ENCODE data around the gene DDA1.

DNA sequence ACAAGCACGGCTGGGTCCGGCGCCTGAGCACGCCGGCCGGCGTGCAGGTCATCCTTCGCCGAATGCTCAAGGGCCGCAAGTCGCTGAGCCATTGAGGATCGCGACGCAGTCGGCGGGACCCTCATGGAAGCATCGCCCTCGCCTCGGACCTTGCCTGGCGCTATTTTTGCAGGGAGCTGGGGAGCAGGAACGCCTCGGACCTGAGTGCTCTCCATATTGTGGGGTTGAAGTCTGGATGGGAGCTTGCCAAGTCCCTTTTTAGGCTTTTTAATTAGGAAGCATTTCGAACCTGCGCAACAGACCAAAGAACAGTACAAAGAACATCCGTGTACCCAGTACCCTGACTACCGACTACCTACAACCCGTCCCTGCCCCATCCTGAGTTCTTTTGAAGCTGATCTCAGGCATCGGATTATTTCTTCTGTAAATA, 3.1 kb upstream of the DDA1 start:
- TF ChIP-seq, protein P1, sequence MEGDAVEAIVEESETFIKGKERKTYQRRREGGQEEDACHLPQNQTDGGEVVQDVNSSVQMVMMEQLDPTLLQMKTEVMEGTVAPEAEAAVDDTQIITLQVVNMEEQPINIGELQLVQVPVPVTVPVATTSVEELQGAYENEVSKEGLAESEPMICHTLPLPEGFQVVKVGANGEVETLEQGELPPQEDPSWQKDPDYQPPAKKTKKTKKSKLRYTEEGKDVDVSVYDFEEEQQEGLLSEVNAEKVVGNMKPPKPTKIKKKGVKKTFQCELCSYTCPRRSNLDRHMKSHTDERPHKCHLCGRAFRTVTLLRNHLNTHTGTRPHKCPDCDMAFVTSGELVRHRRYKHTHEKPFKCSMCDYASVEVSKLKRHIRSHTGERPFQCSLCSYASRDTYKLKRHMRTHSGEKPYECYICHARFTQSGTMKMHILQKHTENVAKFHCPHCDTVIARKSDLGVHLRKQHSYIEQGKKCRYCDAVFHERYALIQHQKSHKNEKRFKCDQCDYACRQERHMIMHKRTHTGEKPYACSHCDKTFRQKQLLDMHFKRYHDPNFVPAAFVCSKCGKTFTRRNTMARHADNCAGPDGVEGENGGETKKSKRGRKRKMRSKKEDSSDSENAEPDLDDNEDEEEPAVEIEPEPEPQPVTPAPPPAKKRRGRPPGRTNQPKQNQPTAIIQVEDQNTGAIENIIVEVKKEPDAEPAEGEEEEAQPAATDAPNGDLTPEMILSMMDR (IDR thresholded peaks at IDR 0.05; ENCODE audit: low read depth, low read length), result no peak
- no peak for TF ChIP-seq POLR2A (IDR thresholded peaks at IDR 0.05; ENCODE audit: extremely low read depth, insufficient read length)
- peak; percentile 17; the same call in 1 of the 2 replicates for TF ChIP-seq MYC (IDR thresholded peaks at IDR 0.05; ENCODE audit: low read depth, low read length)
- TF ChIP-seq, protein P2, sequence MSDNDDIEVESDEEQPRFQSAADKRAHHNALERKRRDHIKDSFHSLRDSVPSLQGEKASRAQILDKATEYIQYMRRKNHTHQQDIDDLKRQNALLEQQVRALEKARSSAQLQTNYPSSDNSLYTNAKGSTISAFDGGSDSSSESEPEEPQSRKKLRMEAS (IDR thresholded peaks at IDR 0.05; ENCODE audit: low read depth, low read length), result no peak
